Caco-2 (cell line): Measurements from ENCODE around the gene FRMD4B. TPM values are rescaled to one million over a fixed set of nuclear protein-coding genes. Genes with fewer than 3 reads are reported as not detected.

Experiments used
- BruUV-seq: library from RNA; stranded (reverse); fragments of 400-500 nt; replicated peaks from 2 replicates; lab custom pipeline; 2021; lab: Mats Ljungman, UMichigan
- CTCF ChIA-PET: fragments of 300-600 bp; sonication (Branson Sonifier 250); formaldehyde crosslinking; loops from one replicate; lab custom pipeline; 2022; ENCODE audit warnings: antibody characterized with exemption; lab: Charles Lee
- POLR2A ChIA-PET: fragments of 300-600 bp; sonication (Branson Sonifier 250); formaldehyde crosslinking; loops from one replicate; lab custom pipeline; 2022; ENCODE audit warnings: antibody characterized with exemption; lab: Charles Lee
- DNase-seq, 2 experiments: peaks; one replicate each; pipeline versions ENCODE4 v3.0.0 to v3.0.0-alpha.2; 2020 to 2022
- H3K27me3 ChIP-seq: replicated peaks from 2 replicates; pipeline ENCODE4 v1.6.0; 2011; ENCODE audit warnings: low read length; ENCODE audit not compliant: control insufficient read depth, insufficient read depth
- H3K36me3 ChIP-seq: 2 replicates; pipeline ENCODE4 v1.5.1; 2011; ENCODE audit warnings: low read length; ENCODE audit not compliant: control insufficient read depth, insufficient read depth
- H3K4me1 ChIP-seq: fragments of 250-450 bp; sonication (Bioruptor Pico); 2 replicates; pipeline ENCODE4 v1.5.1; 2020; ENCODE audit warnings: mild to moderate bottlenecking
- H3K4me3 ChIP-seq: 2 replicates; pipeline ENCODE4 v1.5.1; 2011; ENCODE audit warnings: low read depth, mild to moderate bottlenecking, control low read depth, low read length
- H3K9me3 ChIP-seq: fragments of 250-450 bp; sonication (Bioruptor Pico); 2 replicates; pipeline ENCODE4 v1.5.1; 2020; ENCODE audit warnings: mild to moderate bottlenecking, moderate library complexity
- H3K27ac Mint-ChIP-seq: one replicate; pipeline ENCODE4 v1.8.0; 2022; ENCODE audit warnings: mixed read lengths; ENCODE audit not compliant: unreplicated experiment
- H3K27me3 Mint-ChIP-seq: one replicate; pipeline ENCODE4 v1.8.0; 2022; ENCODE audit warnings: mixed read lengths; ENCODE audit not compliant: insufficient read depth, unreplicated experiment
- H3K36me3 Mint-ChIP-seq: one replicate; pipeline ENCODE4 v1.8.0; 2022; ENCODE audit warnings: mild to moderate bottlenecking, mixed read lengths; ENCODE audit not compliant: insufficient read depth, unreplicated experiment
- H3K4me1 Mint-ChIP-seq: one replicate; pipeline ENCODE4 v1.8.0; 2022; ENCODE audit warnings: low read depth, mixed read lengths; ENCODE audit not compliant: unreplicated experiment
- H3K4me3 Mint-ChIP-seq: one replicate; pipeline ENCODE4 v1.8.0; 2022; ENCODE audit warnings: mild to moderate bottlenecking, moderate library complexity, mixed read lengths; ENCODE audit not compliant: unreplicated experiment
- H3K9me3 Mint-ChIP-seq: one replicate; pipeline ENCODE4 v1.8.0; 2022; ENCODE audit warnings: mixed read lengths; ENCODE audit not compliant: unreplicated experiment
- intact Hi-C: fragments of 100-400 bp; cut with micrococcal nuclease; formaldehyde crosslinking; loops from one replicate; pipeline ENCODE4 v1.10.0; 2022; ENCODE audit not compliant: unreplicated experiment
- total RNA-seq: library from RNA; stranded (reverse); gene quantifications from 2 replicates; pipeline ENCODE4 v1.2.3, GENCODE V29; 2022
- TF ChIP-seq, protein P1 (sequence below), 2 experiments: fragments of 200-600 bp in 1 of 2; IDR thresholded peaks; 1 replicate in 1 of 2; 2 replicates in 1 of 2; pipeline versions ENCODE4 v1.5.1 to v1.8.0; 2011 to 2022; ENCODE audit warnings: antibody characterized with exemption in 1 of 2, control low read depth in 1 of 2, inconsistent platforms in 1 of 2, low read depth in 1 of 2, low read length in 1 of 2, mild to moderate bottlenecking in 1 of 2, moderate library complexity in 1 of 2; ENCODE audit not compliant: insufficient read depth in 1 of 2, severe bottlenecking in 1 of 2, unreplicated experiment in 1 of 2

Gene FRMD4B
- total RNA-seq, 1 experiment from 2014 or later = 47.5 TPM

DNA sequence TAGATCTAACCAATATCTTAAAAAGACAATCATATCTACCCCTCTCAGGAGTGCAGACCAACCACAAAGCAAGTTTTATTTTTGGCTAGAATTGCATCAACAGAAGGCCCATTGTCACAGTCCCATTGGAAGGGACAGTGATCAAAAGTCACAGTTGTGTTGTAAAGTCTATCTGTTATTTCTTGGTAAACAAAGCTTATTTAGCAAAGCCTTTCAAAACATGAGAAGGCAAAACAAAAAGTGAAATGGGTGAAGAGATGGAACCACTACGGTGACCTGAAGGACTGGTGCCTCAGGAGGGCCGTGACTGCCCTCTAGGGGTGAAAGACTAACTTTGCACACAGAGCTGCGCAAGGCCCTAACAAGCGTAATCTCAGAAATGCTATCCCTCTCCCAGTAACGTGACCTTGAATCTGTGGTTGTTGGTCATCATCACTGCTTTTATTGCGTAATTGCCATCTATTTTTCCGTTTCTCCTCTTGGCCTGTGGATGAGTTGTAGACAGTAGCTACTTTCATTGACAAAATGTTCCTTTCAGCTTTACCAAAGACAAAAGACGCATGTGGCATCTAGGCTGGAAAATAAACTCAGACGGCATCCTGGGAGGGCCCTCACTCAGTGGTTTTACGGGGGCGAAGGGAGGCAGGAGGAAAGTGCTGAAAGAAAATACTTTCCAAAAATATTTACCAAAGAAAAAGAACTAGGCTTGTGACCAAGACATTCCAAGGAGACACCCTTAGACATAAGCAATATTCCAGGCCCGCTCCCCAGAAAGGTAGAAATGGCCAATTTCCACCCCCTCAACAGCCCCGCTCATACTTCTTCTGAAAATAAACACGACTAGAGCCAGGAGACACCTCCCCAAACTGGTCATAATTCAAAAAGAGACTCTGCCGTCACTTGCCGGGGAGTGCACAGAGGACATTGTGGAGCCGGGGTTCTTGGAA lies 79.4 kb downstream of the FRMD4B start:
- Mint-ChIP-seq H3K4me3 (no peak overlapping the region), H3K9me3 (peaks cover 14% of the 10 kb centered on the region), H3K4me1 (peaks cover 11% of the 10 kb centered on the region), H3K36me3 (no peaks in the 10 kb centered on the region), H3K27me3 (no peaks in the 10 kb centered on the region), H3K27ac (no peak overlapping the region)
- no TSS peak for BruUV-seq
- TF ChIP-seq, protein P1, sequence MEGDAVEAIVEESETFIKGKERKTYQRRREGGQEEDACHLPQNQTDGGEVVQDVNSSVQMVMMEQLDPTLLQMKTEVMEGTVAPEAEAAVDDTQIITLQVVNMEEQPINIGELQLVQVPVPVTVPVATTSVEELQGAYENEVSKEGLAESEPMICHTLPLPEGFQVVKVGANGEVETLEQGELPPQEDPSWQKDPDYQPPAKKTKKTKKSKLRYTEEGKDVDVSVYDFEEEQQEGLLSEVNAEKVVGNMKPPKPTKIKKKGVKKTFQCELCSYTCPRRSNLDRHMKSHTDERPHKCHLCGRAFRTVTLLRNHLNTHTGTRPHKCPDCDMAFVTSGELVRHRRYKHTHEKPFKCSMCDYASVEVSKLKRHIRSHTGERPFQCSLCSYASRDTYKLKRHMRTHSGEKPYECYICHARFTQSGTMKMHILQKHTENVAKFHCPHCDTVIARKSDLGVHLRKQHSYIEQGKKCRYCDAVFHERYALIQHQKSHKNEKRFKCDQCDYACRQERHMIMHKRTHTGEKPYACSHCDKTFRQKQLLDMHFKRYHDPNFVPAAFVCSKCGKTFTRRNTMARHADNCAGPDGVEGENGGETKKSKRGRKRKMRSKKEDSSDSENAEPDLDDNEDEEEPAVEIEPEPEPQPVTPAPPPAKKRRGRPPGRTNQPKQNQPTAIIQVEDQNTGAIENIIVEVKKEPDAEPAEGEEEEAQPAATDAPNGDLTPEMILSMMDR (IDR thresholded peaks at IDR 0.05; ENCODE audit: insufficient read depth in 1 of 2, low read depth in 1 of 2, low read length in 1 of 2, severe bottlenecking in 1 of 2, unreplicated experiment in 1 of 2) = peak; percentile 85 to 87
- Histone ChIP-seq H3K27me3 (no peaks in the 10 kb centered on the region), H3K4me3 (no peak overlapping the region), H3K9me3 (peaks cover 13% of the 10 kb centered on the region), H3K36me3 (no peaks in the 10 kb centered on the region), H3K4me1 (peaks cover 25% of the 10 kb centered on the region)
- intact Hi-C loops = loop anchor here (1.0 to 2.0 kb wide), 5 partner anchors 55 to 185 kb away; no protein-coding TSS in a partner anchor
- DNase-seq = peak; percentile 66 to 77
- POLR2A ChIA-PET = no interaction called here
- CTCF ChIA-PET = interaction anchor here (0.7 to 1.7 kb wide), 14 partner anchors 15 to 185 kb away, joined by 3 to 9 read pairs (median 4); partner anchors contain the start of gene FRMD4B

DNA sequence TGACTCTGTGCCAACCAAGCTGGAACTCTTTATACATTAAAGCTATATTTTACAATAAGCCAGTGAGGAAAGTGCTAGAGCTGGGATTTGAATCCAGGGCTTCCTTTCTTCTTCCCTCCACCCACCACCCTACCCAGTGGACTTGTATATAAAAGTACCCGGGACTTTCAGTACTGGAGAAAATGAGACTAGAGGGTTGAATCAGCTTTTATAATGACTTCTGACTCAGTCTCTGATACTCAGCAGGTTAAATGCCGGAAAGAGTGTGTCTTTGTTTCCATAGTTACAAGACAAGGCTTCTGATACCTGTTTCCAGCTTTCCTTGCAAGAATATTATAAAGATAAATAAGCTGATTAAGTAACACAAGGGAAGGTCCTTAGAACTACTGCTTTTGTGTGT lies 80.9 kb downstream of the FRMD4B start:
- no peaks in the 10 kb centered on the region for H3K27me3 ChIP-seq
- H3K4me3 Mint-ChIP-seq = no peak overlapping the region
- H3K4me3 ChIP-seq = no peak overlapping the region
- no peak overlapping the region for H3K27ac Mint-ChIP-seq
- no peaks in the 10 kb centered on the region for H3K36me3 ChIP-seq
- no TSS peak for BruUV-seq
- DNase-seq = no peak
- intact Hi-C loops = no loop called here
- CTCF ChIA-PET = interaction anchor here (0.6 to 1.7 kb wide), 4 partner anchors 62 to 184 kb away, joined by 3 to 6 read pairs (median 5); no protein-coding TSS in a partner anchor
- H3K9me3 Mint-ChIP-seq = peaks cover 14% of the 10 kb centered on the region
- H3K4me1 Mint-ChIP-seq = peaks cover 16% of the 10 kb centered on the region
- TF ChIP-seq, protein P1 (IDR thresholded peaks at IDR 0.05; ENCODE audit: insufficient read depth in 1 of 2, low read depth in 1 of 2, low read length in 1 of 2, severe bottlenecking in 1 of 2, unreplicated experiment in 1 of 2) = no peak
- H3K9me3 ChIP-seq = peaks cover 13% of the 10 kb centered on the region
- no peaks in the 10 kb centered on the region for H3K27me3 Mint-ChIP-seq
- POLR2A ChIA-PET = no interaction called here
- H3K4me1 ChIP-seq = peaks cover 40% of the 10 kb centered on the region
- H3K36me3 Mint-ChIP-seq = no peaks in the 10 kb centered on the region

GRCh38 chr3:69304396-69304795 lies 81.5 kb downstream of the FRMD4B start:
- Mint-ChIP-seq H3K9me3 (peaks cover 14% of the 10 kb centered on the region), H3K36me3 (no peaks in the 10 kb centered on the region), H3K27me3 (no peaks in the 10 kb centered on the region), H3K4me3 (no peak overlapping the region), H3K27ac (peak overlapping the region; percentile 19), H3K4me1 (peaks cover 22% of the 10 kb centered on the region)
- ChIA-PET CTCF (interaction anchor here (1.3 kb wide), 1 partner anchor 63 kb away, joined by 3 read pairs; no protein-coding TSS in a partner anchor), POLR2A (no interaction called here)
- Histone ChIP-seq H3K27me3 (no peaks in the 10 kb centered on the region), H3K4me3 (no peak overlapping the region), H3K36me3 (no peaks in the 10 kb centered on the region), H3K4me1 (peaks cover 46% of the 10 kb centered on the region), H3K9me3 (peaks cover 13% of the 10 kb centered on the region)
- intact Hi-C loops = no loop called here
- DNase-seq = no peak
- TF ChIP-seq, protein P1 (IDR thresholded peaks at IDR 0.05; ENCODE audit: insufficient read depth in 1 of 2, low read depth in 1 of 2, low read length in 1 of 2, severe bottlenecking in 1 of 2, unreplicated experiment in 1 of 2) = no peak
- BruUV-seq = no TSS peak
